ENCODE measurements around the gene EYS.

EYS gene

GRCh38 chr6:64737418-64737817, 969.6 kb downstream of the EYS start:
- no peak for DNase-seq
- H3K27me3 ChIP-seq (replicated peaks in 2 of 5; ENCODE audit: control insufficient read depth in 4 of 5, insufficient read depth in 5 of 5, low read length in 4 of 5): no peaks in the 10 kb centered on the region
- ChIA-PET CTCF (no interaction called here), POLR2A (interaction anchor here (1.0 kb wide), 1 partner anchor 49 kb away, joined by 3 read pairs; no protein-coding TSS in a partner anchor)
- H3K27ac ChIP-seq (ENCODE audit: insufficient read depth in 1 of 2, low read depth in 1 of 2, low read length in 2 of 2, poor library complexity in 1 of 2, severe bottlenecking in 2 of 2): no peak overlapping the region
- no peaks in the 10 kb centered on the region for H3K4me1 ChIP-seq (ENCODE audit: control extremely low read depth in 1 of 4, control insufficient read depth in 4 of 4, insufficient read depth in 4 of 4, low read length in 3 of 4)
- H3K36me3 ChIP-seq (ENCODE audit: control insufficient read depth in 4 of 4, insufficient read depth in 4 of 4, low read length in 3 of 4): no peaks in the 10 kb centered on the region
- 100% methylated on average over 1 of the region's 1 CpG for WGBS (ENCODE audit: insufficient coverage)
- peaks cover 0 to 3% (median 0%) of the 10 kb centered on the region in 5 experiments for H3K9me3 ChIP-seq (ENCODE audit: control extremely low read depth in 1 of 5, control insufficient read depth in 4 of 5, insufficient read depth in 2 of 5, low read depth in 1 of 5, low read length in 4 of 5)
- no peak overlapping the region for H3K4me3 ChIP-seq (ENCODE audit: control insufficient read depth in 1 of 7, extremely low read depth in 1 of 7, insufficient read depth in 4 of 7, low read depth in 2 of 7, low read length in 6 of 7)

GRCh38 chr6:64736421-64736950, 970.5 kb downstream of the EYS start:
- ChIA-PET POLR2A (no interaction called here), CTCF (no interaction called here)
- no CpG with 5 or more reads among the region's 4 CpGs for WGBS (ENCODE audit: insufficient coverage)
- Histone ChIP-seq H3K4me1 (ENCODE audit: control extremely low read depth in 1 of 4, control insufficient read depth in 4 of 4, insufficient read depth in 4 of 4, low read length in 3 of 4) (no peaks in the 10 kb centered on the region), H3K4me3 (ENCODE audit: control insufficient read depth in 1 of 7, extremely low read depth in 1 of 7, insufficient read depth in 4 of 7, low read depth in 2 of 7, low read length in 6 of 7) (no peak overlapping the region), H3K27ac (ENCODE audit: insufficient read depth in 1 of 2, low read depth in 1 of 2, low read length in 2 of 2, poor library complexity in 1 of 2, severe bottlenecking in 2 of 2) (no peak overlapping the region), H3K9me3 (ENCODE audit: control extremely low read depth in 1 of 5, control insufficient read depth in 4 of 5, insufficient read depth in 2 of 5, low read depth in 1 of 5, low read length in 4 of 5) (peaks cover 0 to 3% (median 0%) of the 10 kb centered on the region in 5 experiments), H3K27me3 (replicated peaks in 2 of 5; ENCODE audit: control insufficient read depth in 4 of 5, insufficient read depth in 5 of 5, low read length in 4 of 5) (no peaks in the 10 kb centered on the region), H3K36me3 (ENCODE audit: control insufficient read depth in 4 of 4, insufficient read depth in 4 of 4, low read length in 3 of 4) (no peaks in the 10 kb centered on the region)
- peak in 2 of 3 donors; percentile 9 to 10 for DNase-seq

GRCh38 chr6:64733433-64733832, 973.6 kb downstream of the EYS start:
- Histone ChIP-seq H3K4me1 (ENCODE audit: control extremely low read depth in 1 of 4, control insufficient read depth in 4 of 4, insufficient read depth in 4 of 4, low read length in 3 of 4) (no peaks in the 10 kb centered on the region), H3K36me3 (ENCODE audit: control insufficient read depth in 4 of 4, insufficient read depth in 4 of 4, low read length in 3 of 4) (no peaks in the 10 kb centered on the region), H3K4me3 (ENCODE audit: control insufficient read depth in 1 of 7, extremely low read depth in 1 of 7, insufficient read depth in 4 of 7, low read depth in 2 of 7, low read length in 6 of 7) (no peak overlapping the region), H3K27me3 (replicated peaks in 2 of 5; ENCODE audit: control insufficient read depth in 4 of 5, insufficient read depth in 5 of 5, low read length in 4 of 5) (no peaks in the 10 kb centered on the region), H3K27ac (ENCODE audit: insufficient read depth in 1 of 2, low read depth in 1 of 2, low read length in 2 of 2, poor library complexity in 1 of 2, severe bottlenecking in 2 of 2) (no peak overlapping the region), H3K9me3 (ENCODE audit: control extremely low read depth in 1 of 5, control insufficient read depth in 4 of 5, insufficient read depth in 2 of 5, low read depth in 1 of 5, low read length in 4 of 5) (peaks cover 0 to 3% (median 3%) of the 10 kb centered on the region in 5 experiments)
- 98% methylated on average over 3 of the region's 4 CpGs for WGBS (ENCODE audit: insufficient coverage)
- ChIA-PET CTCF (no interaction called here), POLR2A (no interaction called here)
- DNase-seq: peak in 2 of 3 donors; percentile 3 to 4

GRCh38 chr6:64732888-64733287, 974.1 kb downstream of the EYS start:
- DNase-seq: no peak
- Histone ChIP-seq H3K4me3 (ENCODE audit: control insufficient read depth in 1 of 7, extremely low read depth in 1 of 7, insufficient read depth in 4 of 7, low read depth in 2 of 7, low read length in 6 of 7) (no peak overlapping the region), H3K36me3 (ENCODE audit: control insufficient read depth in 4 of 4, insufficient read depth in 4 of 4, low read length in 3 of 4) (no peaks in the 10 kb centered on the region), H3K4me1 (ENCODE audit: control extremely low read depth in 1 of 4, control insufficient read depth in 4 of 4, insufficient read depth in 4 of 4, low read length in 3 of 4) (no peaks in the 10 kb centered on the region), H3K9me3 (ENCODE audit: control extremely low read depth in 1 of 5, control insufficient read depth in 4 of 5, insufficient read depth in 2 of 5, low read depth in 1 of 5, low read length in 4 of 5) (peaks cover 0 to 3% (median 0%) of the 10 kb centered on the region in 5 experiments), H3K27me3 (replicated peaks in 2 of 5; ENCODE audit: control insufficient read depth in 4 of 5, insufficient read depth in 5 of 5, low read length in 4 of 5) (no peaks in the 10 kb centered on the region), H3K27ac (ENCODE audit: insufficient read depth in 1 of 2, low read depth in 1 of 2, low read length in 2 of 2, poor library complexity in 1 of 2, severe bottlenecking in 2 of 2) (no peak overlapping the region)
- POLR2A ChIA-PET: no interaction called here
- CTCF ChIA-PET: no interaction called here

- ChIA-PET CTCF (no interaction called here), POLR2A (no interaction called here)
- H3K4me3 ChIP-seq (ENCODE audit: control insufficient read depth in 1 of 7, extremely low read depth in 1 of 7, insufficient read depth in 4 of 7, low read depth in 2 of 7, low read length in 6 of 7): no peak overlapping the region
- H3K36me3 ChIP-seq (ENCODE audit: control insufficient read depth in 4 of 4, insufficient read depth in 4 of 4, low read length in 3 of 4): no peaks in the 10 kb centered on the region
- no peak for DNase-seq
- no peaks in the 10 kb centered on the region for H3K27me3 ChIP-seq (replicated peaks in 2 of 5; ENCODE audit: control insufficient read depth in 4 of 5, insufficient read depth in 5 of 5, low read length in 4 of 5)
- no peak overlapping the region for H3K27ac ChIP-seq (ENCODE audit: insufficient read depth in 1 of 2, low read depth in 1 of 2, low read length in 2 of 2, poor library complexity in 1 of 2, severe bottlenecking in 2 of 2)
- no peaks in the 10 kb centered on the region for H3K4me1 ChIP-seq (ENCODE audit: control extremely low read depth in 1 of 4, control insufficient read depth in 4 of 4, insufficient read depth in 4 of 4, low read length in 3 of 4)
- H3K9me3 ChIP-seq (ENCODE audit: control extremely low read depth in 1 of 5, control insufficient read depth in 4 of 5, insufficient read depth in 2 of 5, low read depth in 1 of 5, low read length in 4 of 5): peaks cover 0 to 3% (median 0%) of the 10 kb centered on the region in 5 experiments
- 100% methylated on average over 1 of the region's 4 CpGs for WGBS (ENCODE audit: insufficient coverage)
These were observed 977.5 kb downstream of the EYS start for GRCh38 chr6:64729522-64729921.

- Histone ChIP-seq H3K4me1 (ENCODE audit: control extremely low read depth in 1 of 4, control insufficient read depth in 4 of 4, insufficient read depth in 4 of 4, low read length in 3 of 4) (no peaks in the 10 kb centered on the region), H3K36me3 (ENCODE audit: control insufficient read depth in 4 of 4, insufficient read depth in 4 of 4, low read length in 3 of 4) (no peaks in the 10 kb centered on the region), H3K9me3 (ENCODE audit: control extremely low read depth in 1 of 5, control insufficient read depth in 4 of 5, insufficient read depth in 2 of 5, low read depth in 1 of 5, low read length in 4 of 5) (peaks cover 0 to 3% (median 0%) of the 10 kb centered on the region in 5 experiments), H3K4me3 (ENCODE audit: control insufficient read depth in 1 of 7, extremely low read depth in 1 of 7, insufficient read depth in 4 of 7, low read depth in 2 of 7, low read length in 6 of 7) (no peak overlapping the region), H3K27me3 (replicated peaks in 2 of 5; ENCODE audit: control insufficient read depth in 4 of 5, insufficient read depth in 5 of 5, low read length in 4 of 5) (no peaks in the 10 kb centered on the region), H3K27ac (ENCODE audit: insufficient read depth in 1 of 2, low read depth in 1 of 2, low read length in 2 of 2, poor library complexity in 1 of 2, severe bottlenecking in 2 of 2) (no peak overlapping the region)
- no CpG with 5 or more reads among the region's 5 CpGs for WGBS (ENCODE audit: insufficient coverage)
- ChIA-PET POLR2A (no interaction called here), CTCF (no interaction called here)
- no peak for DNase-seq
These were observed 980.0 kb downstream of the EYS start for GRCh38 chr6:64727075-64727474.

GRCh38 chr6:64724091-64724490, 982.9 kb downstream of the EYS start:
- no peak for DNase-seq
- no peak overlapping the region for H3K4me3 ChIP-seq (ENCODE audit: control insufficient read depth in 1 of 7, extremely low read depth in 1 of 7, insufficient read depth in 4 of 7, low read depth in 2 of 7, low read length in 6 of 7)
- no peaks in the 10 kb centered on the region for H3K4me1 ChIP-seq (ENCODE audit: control extremely low read depth in 1 of 4, control insufficient read depth in 4 of 4, insufficient read depth in 4 of 4, low read length in 3 of 4)
- POLR2A ChIA-PET: no interaction called here
- peaks cover 0 to 2% (median 0%) of the 10 kb centered on the region in 5 experiments for H3K9me3 ChIP-seq (ENCODE audit: control extremely low read depth in 1 of 5, control insufficient read depth in 4 of 5, insufficient read depth in 2 of 5, low read depth in 1 of 5, low read length in 4 of 5)
- no peaks in the 10 kb centered on the region for H3K36me3 ChIP-seq (ENCODE audit: control insufficient read depth in 4 of 4, insufficient read depth in 4 of 4, low read length in 3 of 4)
- no peak overlapping the region for H3K27ac ChIP-seq (ENCODE audit: insufficient read depth in 1 of 2, low read depth in 1 of 2, low read length in 2 of 2, poor library complexity in 1 of 2, severe bottlenecking in 2 of 2)
- WGBS (ENCODE audit: insufficient coverage): 95% methylated on average over 2 of the region's 3 CpGs
- CTCF ChIA-PET: no interaction called here
- no peaks in the 10 kb centered on the region for H3K27me3 ChIP-seq (replicated peaks in 2 of 5; ENCODE audit: control insufficient read depth in 4 of 5, insufficient read depth in 5 of 5, low read length in 4 of 5)
